K562 (cell line): ENCODE data around the gene SRGN. TPM values are rescaled to one million over a fixed set of nuclear protein-coding genes. Genes with fewer than 3 reads are reported as not detected.

Experiments used
- ATAC-seq: fragments of 200-7000 bp; cut with Tn5 transposase; 3 replicates; pipeline ENCODE4 v1.9.1; 2020; ENCODE audit warnings: moderate library complexity
- BruUV-seq: library from RNA; stranded (reverse); fragments of 400-500 nt; replicated peaks from 2 replicates; lab custom pipeline; 2021; lab: Mats Ljungman, UMichigan
- CTCF ChIA-PET: fragments of 300-600 bp; formaldehyde crosslinking; extraction: SDS; loops from one replicate; lab custom pipeline; 2021; ENCODE audit warnings: low intra/inter-chr PET ratio; lab: Yijun Ruan, JAX
- POLR2A ChIA-PET: fragments of 300-600, 350-650 bp; sonication (Branson Sonifier 250); formaldehyde crosslinking; extraction: SDS; loops from one replicate; lab custom pipeline; 2021; ENCODE audit warnings: antibody characterized with exemption, inconsistent platforms; lab: Yijun Ruan, JAX
- DNase-seq, 4 experiments: peaks; one replicate each; pipeline versions ENCODE4 v3.0.0 to v3.0.0-alpha.2; 2011 to 2018; ENCODE audit warnings: low spot score in 3 of 4, mixed read lengths in 3 of 4; ENCODE audit errors: extremely low read depth in 1 of 4
- FAIRE-seq: peaks from 2 replicates; lab custom pipeline; 2011; peaks lifted over from hg19 to GRCh38; lab: Jason Lieb, UNC
- H2AFZ ChIP-seq: 2 replicates; pipeline ENCODE4 v1.6.0; 2011; ENCODE audit warnings: low read depth, low read length, control low read depth, inconsistent platforms
- H3K27ac ChIP-seq: fragments of 200-600 bp; 3 replicates; pipeline ENCODE4 v1.8.0; 2011; ENCODE audit warnings: low read depth, mild to moderate bottlenecking, control low read depth, inconsistent platforms, low read length, moderate library complexity, mixed read lengths; ENCODE audit errors: extremely low read depth
- H3K27me3 ChIP-seq, 2 experiments: fragments of 300-600 bp in 1 of 2; 2 replicates in 1 of 2; 3 replicates in 1 of 2; pipeline versions ENCODE4 v1.6.0 to v1.8.0; 2011; ENCODE audit warnings: inconsistent platforms in 2 of 2, low read length in 2 of 2, mild to moderate bottlenecking in 1 of 2, mixed read lengths in 1 of 2, moderate library complexity in 1 of 2; ENCODE audit not compliant: control insufficient read depth in 2 of 2, insufficient read depth in 2 of 2
- H3K36me3 ChIP-seq: fragments of 300-600 bp; 3 replicates; pipeline ENCODE4 v1.8.0; 2011; ENCODE audit warnings: mild to moderate bottlenecking, low read length, inconsistent platforms; ENCODE audit not compliant: control insufficient read depth, insufficient read depth
- H3K4me1 ChIP-seq, 2 experiments: fragments of 200-600 bp in 1 of 2; replicated peaks in 1 of 2; 2 replicates in 1 of 2; 3 replicates in 1 of 2; pipeline versions ENCODE4 v1.5.1 to v1.8.0; 2011; ENCODE audit warnings: inconsistent platforms in 2 of 2, low read length in 2 of 2, mild to moderate bottlenecking in 1 of 2, mixed read lengths in 1 of 2, moderate library complexity in 1 of 2; ENCODE audit not compliant: control insufficient read depth in 2 of 2, insufficient read depth in 2 of 2
- H3K4me2 ChIP-seq: 2 replicates; pipeline ENCODE4 v1.6.1; 2011; ENCODE audit warnings: low read length, control low read depth, inconsistent platforms, mixed read lengths; ENCODE audit not compliant: insufficient read depth
- H3K4me3 ChIP-seq: fragments of 200-600 bp; sonication (generic), shearing (Covaris generic); 2 replicates; pipeline ENCODE4 v1.5.1; 2016; ENCODE audit warnings: control low read depth, inconsistent platforms
- H3K79me2 ChIP-seq: fragments of 200-600 bp; 3 replicates; pipeline ENCODE4 v1.8.0; 2011; ENCODE audit warnings: low read length, inconsistent platforms; ENCODE audit not compliant: control insufficient read depth, insufficient read depth
- H3K9ac ChIP-seq, 2 experiments: 2 replicates each; pipeline versions ENCODE4 v1.6.0 to v1.6.1; 2011; ENCODE audit warnings: low read depth in 2 of 2, low read length in 2 of 2, control low read depth in 1 of 2, inconsistent platforms in 1 of 2, mild to moderate bottlenecking in 1 of 2, mixed read lengths in 1 of 2; ENCODE audit not compliant: insufficient read depth in 1 of 2
- H3K9me1 ChIP-seq: one replicate; pipeline ENCODE4 v1.6.0; 2011; ENCODE audit warnings: inconsistent platforms, mild to moderate bottlenecking, low read length, moderate library complexity; ENCODE audit not compliant: control insufficient read depth, insufficient read depth
- H3K9me3 ChIP-seq: replicated peaks from 2 replicates; pipeline ENCODE4 v1.5.1; 2011; ENCODE audit warnings: low read depth, low read length, inconsistent platforms; ENCODE audit not compliant: control insufficient read depth, insufficient read depth
- H4K20me1 ChIP-seq: replicated peaks from 2 replicates; pipeline ENCODE4 v1.6.1; 2011; ENCODE audit warnings: low read length, inconsistent platforms, mixed read lengths; ENCODE audit not compliant: control insufficient read depth, insufficient read depth
- CBFA2T2 ChIP-seq: fragments of 450-650 bp; conservative IDR thresholded peaks from 2 replicates; pipeline ENCODE4 v1.6.1; 2017; ENCODE audit warnings: mild to moderate bottlenecking
- CBFA2T3 ChIP-seq: fragments of 450-650 bp; IDR thresholded peaks from 2 replicates; pipeline ENCODE4 v1.6.1; 2017
- CEBPB ChIP-seq: fragments of 450-650 bp; IDR thresholded peaks from 2 replicates; pipeline ENCODE4 v1.6.1; 2016; ENCODE audit warnings: missing genetic modification characterization, missing compliant biosample characterization
- CEBPG ChIP-seq, 3 experiments: fragments of 200-800 bp in 1 of 3; sonication (Bioruptor generic) in 1 of 3; sonication (generic) in 1 of 3; formaldehyde crosslinking in 1 of 3; IDR thresholded peaks in 2 of 3; conservative IDR thresholded peaks in 1 of 3; 2 replicates each; pipeline versions ENCODE4 v1.6.1 to v1.8.0; 2016 to 2022; ENCODE audit warnings: missing compliant biosample characterization in 2 of 3, missing genetic modification characterization in 2 of 3, mild to moderate bottlenecking in 1 of 3, missing genetic modification reagents in 1 of 3
- POLR2AphosphoS2 ChIP-seq: IDR thresholded peaks from 2 replicates; pipeline ENCODE4 v1.6.1; 2012; ENCODE audit warnings: low read length, improper control_type of control experiment
- TAL1 ChIP-seq: fragments of 450-650 bp; IDR thresholded peaks from 2 replicates; pipeline ENCODE4 v1.6.1; 2016; ENCODE audit warnings: mild to moderate bottlenecking
- TCF3 ChIP-seq: sonication (generic); formaldehyde crosslinking; IDR thresholded peaks from 2 replicates; pipeline ENCODE4 v1.4.0; 2020; ENCODE audit warnings: mild to moderate bottlenecking, missing genetic modification reagents
- ZC3H11A ChIP-seq: IDR thresholded peaks from 2 replicates; pipeline ENCODE4 v1.6.1; 2012; ENCODE audit warnings: low read depth, low read length, improper control_type of control experiment
- WGBS: fragments of 100-300 bp; shearing (Covaris generic); methylation state at CpG from one replicate; pipeline ENCODE4 v1.1.6; 2016; ENCODE audit warnings: low coverage, mixed read lengths; ENCODE audit not compliant: insufficient coverage; ENCODE audit errors: missing lambda C conversion rate; 5-methylcytosine and 5-hydroxymethylcytosine counted together
- in situ Hi-C: fragments of 300-500 bp; cut with MboI; formaldehyde crosslinking; loops from 4 replicates; pipeline ENCODE4 v1.15.0; 2018; ENCODE audit warnings: inconsistent platforms, mixed read lengths
- intact Hi-C: fragments of 100-400 bp; cut with micrococcal nuclease; formaldehyde crosslinking; loops from 2 replicates; pipeline ENCODE4 v1.14.2; 2022
- polyA plus RNA-seq, 8 experiments: library from polyadenylated mRNA; depleted of rRNA in 4 of 8; stranded (reverse) in 5 of 8; unstranded in 3 of 8; fragments of >200 nt; fragmentation: Nextera tagmentation in 2 of 8; fragmentation: Illumina TruSeq in 1 of 8; extraction: Ambion mirVana in 2 of 8; extraction: Trizol in 1 of 8; gene quantifications; 2 replicates each; pipeline versions ENCODE4 v1.2.1 to v1.2.3, GENCODE V29; 2011 to 2014; ENCODE audit warnings: inconsistent platforms in 1 of 8, missing spikeins in 1 of 8
- total RNA-seq, 7 experiments: library from RNA; depleted of rRNA in 6 of 7; stranded (reverse); fragments of >200 nt in 6 of 7; fragmentation: Illumina TruSeq in 2 of 7; extraction: Trizol in 2 of 7; gene quantifications; 2 replicates each; pipeline versions ENCODE4 v1.2.1 to v1.2.3, GENCODE V29; 2011 to 2021; ENCODE audit warnings: low replicate concordance in 1 of 7
- TF ChIP-seq, protein P1 (sequence below): sonication (generic); formaldehyde crosslinking; IDR thresholded peaks from 2 replicates; pipeline ENCODE4 v1.8.0; 2022; ENCODE audit warnings: mild to moderate bottlenecking, missing genetic modification reagents

SRGN gene
- total and polyA plus RNA-seq, 9 of the 15 experiments (the other 6 are each of a cell fraction or from before 2014, with no cell fraction given) = 136 to 304 (median 180) TPM

GRCh38 chr10:69107699-69108098 is 19.8 kb downstream of the SRGN start:
- no peaks in the 10 kb centered on the region for H3K9me3 ChIP-seq
- no peak overlapping the region for H2AFZ ChIP-seq
- no peak overlapping the region for H3K4me3 ChIP-seq
- ChIA-PET CTCF (no interaction called here), POLR2A (no interaction called here)
- FAIRE-seq (no peak), ATAC-seq (no peak), DNase-seq (no peak)
- no peak overlapping the region for H3K9ac ChIP-seq
- TF ChIP-seq TAL1 = peak; percentile 29; the same call in 1 of the 2 replicates
- TF ChIP-seq CBFA2T2 = 0 out of 2 replicates have a peak, but pooled peaks have one; percentile 21
- peak; percentile 15; the same call in 1 of the 2 replicates for TF ChIP-seq TCF3 (CRISPR knock-in tag)
- TF ChIP-seq ZC3H11A = no peak
- TF ChIP-seq CEBPB = peak; percentile 84
- peak; percentile 51; the same call in 1 of the 2 replicates for TF ChIP-seq CEBPG (CRISPR knock-in tag; IDR thresholded peaks at IDR 0.05)
- peak; percentile 56 to 70 for TF ChIP-seq CEBPG (tag; conservative IDR thresholded peaks at IDR 0.05 in 1 of 2, IDR thresholded peaks at IDR 0.05 in 1 of 2)
- TF ChIP-seq, protein P1, sequence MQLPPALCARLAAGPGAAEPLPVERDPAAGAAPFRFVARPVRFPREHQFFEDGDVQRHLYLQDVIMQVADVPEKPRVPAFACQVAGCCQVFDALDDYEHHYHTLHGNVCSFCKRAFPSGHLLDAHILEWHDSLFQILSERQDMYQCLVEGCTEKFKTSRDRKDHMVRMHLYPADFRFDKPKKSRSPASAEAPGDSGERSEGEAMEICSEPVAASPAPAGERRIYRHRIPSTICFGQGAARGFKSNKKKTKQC = no peak
- peak; percentile 56 for TF ChIP-seq CBFA2T3
- TF ChIP-seq POLR2AphosphoS2 = no peak
- 6% methylated on average over 2 of the region's 2 CpGs for WGBS
- H3K9me1 ChIP-seq = no peaks in the 10 kb centered on the region
- no peaks in the 10 kb centered on the region for H3K79me2 ChIP-seq
- no peaks in the 10 kb centered on the region; a peak in 1 of 5 replicates for H3K4me1 ChIP-seq
- in situ Hi-C loops = no loop called here
- H3K27me3 ChIP-seq = no peaks in the 10 kb centered on the region
- BruUV-seq = no TSS peak
- no peak overlapping the region for H3K27ac ChIP-seq
- intact Hi-C loops = no loop called here
- H3K36me3 ChIP-seq = peaks cover 22% of the 10 kb centered on the region
- no peaks in the 10 kb centered on the region; the same call in 1 of the 2 replicates for H4K20me1 ChIP-seq
- H3K4me2 ChIP-seq = no peak overlapping the region
